Prostate gland (tissue), 2 donors: ENCODE measurements around the gene TP53RK. TPM values are rescaled to one million over a fixed set of nuclear protein-coding genes. Genes with fewer than 3 reads are reported as not detected.

Experiments
- DNase-seq: peaks from one replicate; pipeline ENCODE4 v3.0.0-alpha.2; 2019; ENCODE audit warnings: low spot score
- H3K27ac ChIP-seq, 2 donors: fragments of 200-600 bp; sonication (generic); 2 replicates each; pipeline ENCODE4 v1.5.1; 2017 to 2019
- H3K27me3 ChIP-seq: fragments of 200-600 bp; sonication (generic); replicated peaks from 2 replicates; pipeline ENCODE4 v1.5.1; 2019; ENCODE audit not compliant: insufficient read depth
- H3K36me3 ChIP-seq, 2 donors: fragments of 200-600 bp; sonication (generic); 1 replicate in 1 of 2; 2 replicates in 1 of 2; pipeline versions ENCODE4 v1.5.1 to v1.8.1; 2017 to 2019
- H3K4me1 ChIP-seq: fragments of 200-600 bp; sonication (generic); replicated peaks from 2 replicates; pipeline ENCODE4 v1.5.1; 2019
- H3K4me3 ChIP-seq, 2 donors: fragments of 200-600 bp; sonication (generic); 2 replicates each; pipeline ENCODE4 v1.5.1; 2017 to 2019
- H3K9me3 ChIP-seq: fragments of 200-600 bp; sonication (generic); 2 replicates; pipeline ENCODE4 v1.5.1; 2017
- CTCF ChIP-seq, 4 experiments: fragments of 200-600 bp in 2 of 4; fragments of 450-650 bp in 2 of 4; sonication (generic) in 2 of 4; IDR thresholded peaks; 1 replicate in 3 of 4; 2 replicates in 1 of 4; pipeline ENCODE4 v1.5.1; 2016 to 2019; ENCODE audit warnings: antibody characterized with exemption in 4 of 4, mild to moderate bottlenecking in 2 of 4, moderate library complexity in 2 of 4
- POLR2A ChIP-seq: fragments of 450-650 bp; IDR thresholded peaks from one replicate; pipeline ENCODE4 v1.6.1; 2016; ENCODE audit warnings: antibody characterized with exemption, mild to moderate bottlenecking
- POLR2AphosphoS5 ChIP-seq: sonication (generic); formaldehyde crosslinking; IDR thresholded peaks from one replicate; pipeline ENCODE4 v1.6.1; 2017; ENCODE audit warnings: antibody characterized with exemption
- WGBS: methylation state at CpG from one replicate; pipeline ENCODE4 v1.1.5; 2018; 5-methylcytosine and 5-hydroxymethylcytosine counted together
- intact Hi-C: fragments of 100-400 bp; cut with DNase I; formaldehyde crosslinking; loops from one replicate; pipeline ENCODE4 v1.14.2; 2022
- total RNA-seq, 2 donors: library from RNA; depleted of rRNA; stranded (reverse); fragments of >200 nt; gene quantifications; one replicate each; pipeline ENCODE4 v1.1.0, GENCODE V29; 2016

Gene TP53RK
- total RNA-seq, 2 donors from 2014 or later: 23.2 to 29.6 TPM

DNA sequence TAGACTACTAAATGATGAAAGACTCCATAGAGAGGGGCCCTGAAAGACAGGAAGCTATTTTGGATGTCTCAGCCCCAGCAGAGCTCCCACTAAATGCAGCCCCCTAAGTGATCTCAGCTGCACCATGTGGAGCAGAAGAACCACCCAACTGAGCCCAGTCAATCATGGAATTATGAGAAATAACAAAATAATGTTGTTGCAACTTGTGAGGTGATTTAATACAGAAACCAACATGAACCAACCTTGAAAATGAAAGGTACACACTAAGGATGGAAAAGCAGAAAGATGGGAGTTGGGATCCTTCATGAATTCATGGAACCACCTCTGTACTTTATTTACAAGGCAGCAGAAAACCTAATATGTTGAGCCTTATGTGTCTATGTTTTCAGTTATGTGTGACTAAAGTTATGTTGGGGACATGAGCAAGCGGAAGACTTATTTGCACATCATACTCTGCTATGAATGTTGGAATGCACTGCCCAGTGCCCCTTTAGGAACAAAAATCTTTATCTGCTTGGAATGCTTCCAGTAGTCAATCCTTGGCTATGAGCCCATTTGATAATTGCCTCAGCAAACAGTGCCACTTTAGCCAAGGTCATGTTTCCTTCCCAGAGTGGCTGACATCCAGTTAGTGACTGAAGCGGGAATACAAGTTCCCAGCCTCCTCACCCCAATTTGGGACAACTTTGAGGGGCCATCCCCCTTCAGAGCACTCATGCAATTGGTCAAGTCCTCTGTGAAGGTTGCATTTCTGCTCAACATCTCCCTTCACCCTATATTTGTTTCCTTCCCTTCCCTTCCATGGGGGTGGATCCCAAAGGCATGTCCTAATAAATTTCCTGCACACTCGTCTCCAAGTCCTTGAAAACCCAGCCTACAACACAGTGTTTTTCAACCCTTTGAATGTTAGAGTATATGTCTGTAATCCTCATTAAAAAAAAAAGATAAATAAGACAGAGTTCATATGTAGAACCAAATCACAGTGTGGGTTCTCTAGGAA, 18.4 kb downstream of the TP53RK start:
- H3K36me3 ChIP-seq: no peaks in the 10 kb centered on the region
- 73% methylated on average over 3 of the region's 3 CpGs for WGBS
- no peak for DNase-seq
- H3K9me3 ChIP-seq: no peaks in the 10 kb centered on the region
- no peaks in the 10 kb centered on the region for H3K4me1 ChIP-seq
- H3K27ac ChIP-seq: no peak overlapping the region
- intact Hi-C loops: no loop called here
- H3K27me3 ChIP-seq: no peaks in the 10 kb centered on the region
- TF ChIP-seq POLR2A (no peak), CTCF (IDR thresholded peaks at IDR 0.05) (no peak), POLR2AphosphoS5 (no peak)
- no peak overlapping the region for H3K4me3 ChIP-seq

DNA sequence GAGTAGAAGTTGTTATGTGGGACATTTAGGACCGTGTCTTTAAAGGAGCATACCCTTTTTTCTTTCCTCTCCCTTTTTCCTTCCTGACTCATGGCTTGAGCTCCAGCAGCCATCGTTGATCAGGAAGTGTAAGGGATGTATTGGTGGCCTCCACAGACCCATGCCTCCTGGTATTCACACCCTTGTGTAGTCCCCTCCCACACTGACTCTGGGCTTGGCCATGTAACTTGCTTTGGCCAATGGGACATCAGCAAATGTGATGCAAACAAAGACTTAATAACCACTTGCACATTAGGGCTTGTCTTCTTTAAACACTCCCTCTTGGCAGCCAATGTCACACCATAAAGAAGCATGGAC, 19.0 kb downstream of the TP53RK start:
- WGBS: 88% methylated on average over 2 of the region's 2 CpGs
- no peak overlapping the region for H3K4me3 ChIP-seq
- no peaks in the 10 kb centered on the region for H3K9me3 ChIP-seq
- no peak for TF ChIP-seq POLR2A
- TF ChIP-seq CTCF (IDR thresholded peaks at IDR 0.05): no peak
- TF ChIP-seq POLR2AphosphoS5: no peak
- H3K27me3 ChIP-seq: no peaks in the 10 kb centered on the region
- intact Hi-C loops: no loop called here
- no peaks in the 10 kb centered on the region for H3K4me1 ChIP-seq
- no peak for DNase-seq
- no peak overlapping the region for H3K27ac ChIP-seq
- H3K36me3 ChIP-seq: no peaks in the 10 kb centered on the region

- no peaks in the 10 kb centered on the region for H3K9me3 ChIP-seq
- 74% methylated on average over 6 of the region's 6 CpGs for WGBS
- DNase-seq: no peak
Measured at GRCh38 chr20:46666818-46667515, 22.3 kb downstream of the TP53RK start.

GRCh38 chr20:46666306-46666705, 22.9 kb downstream of the TP53RK start:
- Histone ChIP-seq H3K27me3 (no peaks in the 10 kb centered on the region), H3K4me1 (no peaks in the 10 kb centered on the region), H3K36me3 (no peaks in the 10 kb centered on the region), H3K4me3 (no peak overlapping the region), H3K9me3 (no peaks in the 10 kb centered on the region), H3K27ac (no peak overlapping the region)
- DNase-seq: no peak
- TF ChIP-seq POLR2AphosphoS5 (no peak), CTCF (IDR thresholded peaks at IDR 0.05) (no peak), POLR2A (no peak)
- intact Hi-C loops: no loop called here
- WGBS: 97% methylated on average over 3 of the region's 3 CpGs

More at GRCh38 chr20:46666818-46667515, 22.3 kb downstream of the TP53RK start:
- no peak overlapping the region for H3K27ac ChIP-seq
- no peak overlapping the region for H3K4me3 ChIP-seq
- intact Hi-C loops: no loop called here
- no peaks in the 10 kb centered on the region for H3K4me1 ChIP-seq
- H3K36me3 ChIP-seq: no peaks in the 10 kb centered on the region
- no peaks in the 10 kb centered on the region for H3K27me3 ChIP-seq
- TF ChIP-seq CTCF (IDR thresholded peaks at IDR 0.05): no peak
